ENCODE data around the gene TDRD1. TPM values are rescaled to one million over a fixed set of nuclear protein-coding genes. Genes with fewer than 3 reads are reported as not detected.

Gene TDRD1
- total RNA-seq, 1 experiment from 2014 or later, result not detected

DNA sequence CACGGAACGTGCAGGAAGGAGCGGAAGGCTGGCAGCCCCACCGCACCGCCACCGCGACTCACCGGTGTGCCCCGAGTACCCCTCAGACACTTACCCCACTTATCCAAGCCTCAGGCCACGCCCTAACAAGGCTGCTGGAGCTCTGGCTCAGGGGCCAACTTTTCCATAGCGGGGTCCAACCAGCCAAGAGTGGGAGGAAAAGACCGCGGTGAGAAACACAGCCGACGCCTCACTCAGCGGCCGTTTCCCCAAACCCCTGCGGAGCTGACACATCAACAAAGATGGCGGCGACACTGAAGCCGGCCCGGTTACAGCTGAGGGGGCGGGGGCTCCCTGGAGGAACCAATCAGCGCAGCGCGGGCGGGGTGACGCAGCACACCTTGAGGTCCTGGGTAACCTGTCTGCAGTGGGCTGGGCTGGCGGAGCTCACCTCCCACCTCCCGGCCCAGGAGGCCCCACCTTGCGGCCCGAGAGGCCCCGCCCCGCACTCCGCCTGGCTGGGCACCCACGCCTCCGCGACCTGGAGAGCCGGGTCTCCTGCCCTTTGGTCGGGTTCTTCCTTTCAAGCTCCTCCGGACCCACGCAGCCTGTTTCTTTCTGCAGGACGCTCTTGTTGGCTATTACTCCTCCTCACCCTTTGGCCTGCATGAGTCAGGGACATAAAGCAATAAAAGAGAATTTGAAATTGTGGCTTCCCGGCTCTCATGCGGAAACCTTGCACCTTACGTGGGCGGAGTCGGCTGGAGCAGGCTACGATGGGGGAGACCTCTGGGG, 5.0 kb upstream of the TDRD1 start, which contains the start of gene CCDC186:
Gene CCDC186, minus strand, starts transcription at position 283 of the 774 bp plus-strand sequence. CDS start 10,935 bp downstream, outside the sequence.
- DNase-seq (ENCODE audit: low read depth), result peak; percentile 87

DNA sequence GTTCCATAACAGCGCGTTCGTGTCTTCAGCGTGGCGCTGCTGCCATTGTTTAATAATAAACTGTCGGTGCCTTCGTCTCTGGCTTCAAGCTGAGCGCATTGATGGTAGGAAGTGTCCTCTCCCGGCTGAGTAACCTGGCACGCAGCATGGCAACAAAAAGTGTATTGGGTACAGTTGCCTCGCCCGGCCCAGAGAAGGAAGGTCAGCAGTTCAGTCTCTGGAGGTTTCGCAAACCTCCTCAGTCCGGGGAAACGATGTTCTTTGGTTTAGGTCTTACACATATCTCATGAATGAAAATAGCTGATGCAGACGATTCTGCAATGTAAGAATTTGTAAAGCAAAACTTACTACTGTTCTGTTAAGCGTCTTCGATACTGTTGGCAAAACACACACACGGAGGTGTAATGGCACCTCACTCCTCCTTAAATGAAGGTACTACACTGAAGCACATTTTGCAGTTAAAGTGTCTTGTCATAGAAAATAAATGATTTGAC, 4.4 kb upstream of the TDRD1 start:
- DNase-seq (ENCODE audit: low read depth), result no peak

DNA sequence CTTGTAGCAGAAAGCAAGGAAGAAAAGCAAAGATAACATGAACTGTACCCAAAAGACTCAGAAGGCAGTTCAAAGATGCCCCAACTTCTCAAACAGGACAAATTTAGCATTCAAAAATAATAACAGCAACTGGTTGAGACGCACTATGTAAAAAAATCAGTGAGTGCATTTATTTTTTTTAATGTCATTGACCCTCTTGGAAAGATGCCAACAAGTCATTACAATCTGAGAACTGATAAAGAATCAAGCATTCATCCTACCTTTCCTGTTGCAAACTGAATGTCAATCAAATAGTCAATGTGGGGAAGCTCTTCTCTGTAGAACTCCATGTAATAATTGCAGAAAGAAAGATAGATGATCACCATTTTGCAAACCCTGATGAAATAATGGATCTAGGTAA, 3.5 kb upstream of the TDRD1 start:
- no peak for DNase-seq (ENCODE audit: low read depth)

DNA sequence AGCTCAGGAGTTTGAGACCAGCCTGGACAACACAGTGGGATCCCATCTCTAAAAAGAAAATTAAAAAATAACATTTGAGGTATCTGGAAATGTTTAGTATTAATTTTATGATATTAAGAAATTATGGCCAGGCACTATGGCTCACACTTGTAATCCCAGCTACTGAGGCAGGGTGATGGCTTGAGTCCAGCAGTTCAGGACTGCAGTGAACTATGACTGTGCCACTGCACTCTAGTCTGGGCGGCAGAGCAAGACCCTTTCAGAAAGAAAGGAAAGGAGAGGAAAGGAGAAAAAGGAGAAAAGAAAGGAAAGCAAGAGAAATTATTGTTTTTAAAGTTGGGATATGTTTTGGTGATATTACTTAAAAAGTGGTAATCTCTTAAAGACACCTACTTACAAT, 2.6 kb upstream of the TDRD1 start:
- no peak for DNase-seq (ENCODE audit: low read depth)

DNA sequence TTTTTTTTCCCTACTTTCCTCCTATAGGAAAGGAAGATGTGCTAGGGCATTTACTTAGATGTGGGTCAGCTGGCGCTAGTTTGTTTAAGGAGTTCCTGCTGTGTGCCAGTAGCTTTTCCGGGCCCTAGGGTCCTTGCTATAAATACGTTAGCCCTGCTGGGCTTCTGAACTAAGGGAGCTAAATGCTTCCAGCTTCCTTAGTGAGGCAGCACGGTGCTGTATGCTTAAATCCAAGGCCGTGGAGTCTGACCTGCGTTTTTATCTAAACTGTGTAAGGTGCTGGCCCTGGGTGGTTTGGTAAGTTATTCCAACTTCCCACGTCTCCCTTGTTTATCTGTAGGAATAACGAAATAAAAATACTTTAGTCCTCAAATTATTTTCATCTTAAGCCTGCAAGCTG, 594 bp downstream of the TDRD1 start:
- DNase-seq (ENCODE audit: low read depth), result no peak

DNA sequence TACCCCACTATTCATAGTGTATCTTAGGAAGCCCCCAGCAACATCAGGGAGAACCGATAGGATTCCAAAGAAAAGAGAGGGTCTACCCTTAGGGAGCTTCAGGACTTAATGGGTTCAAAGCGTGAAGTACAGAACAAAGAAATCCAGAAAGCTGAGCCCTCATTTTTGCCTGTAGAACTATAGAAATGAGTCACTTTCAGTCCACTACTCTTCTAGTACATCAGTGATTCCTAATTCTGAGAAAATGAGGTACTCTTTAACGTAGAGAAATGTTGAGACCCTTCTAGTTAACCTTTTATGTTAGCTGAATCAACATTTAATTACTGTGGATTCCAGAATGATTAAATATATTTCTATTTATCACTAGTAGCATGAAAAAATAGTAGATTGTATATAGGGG, 1.8 kb downstream of the TDRD1 start:
- DNase-seq (ENCODE audit: low read depth), result no peak

DNA sequence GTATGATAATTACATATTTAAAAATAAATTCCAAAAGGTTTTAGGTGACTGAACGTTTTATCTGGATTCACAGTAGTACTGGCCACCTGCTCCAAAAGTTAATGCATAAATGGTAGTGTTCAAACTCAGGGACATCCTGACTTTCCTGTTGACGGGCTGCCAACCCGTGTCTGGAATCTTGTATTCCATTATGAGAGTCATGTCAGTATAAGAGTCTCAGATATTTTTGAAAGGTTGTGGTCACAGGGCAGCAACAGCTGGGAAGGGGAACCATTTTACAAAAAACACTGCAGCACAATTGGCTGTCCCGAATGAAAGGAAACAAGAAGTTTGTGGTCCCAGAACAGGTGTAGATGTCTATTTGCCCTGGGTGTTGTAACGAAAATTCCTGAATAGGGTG, 2.8 kb downstream of the TDRD1 start:
- DNase-seq (ENCODE audit: low read depth), result no peak

DNA sequence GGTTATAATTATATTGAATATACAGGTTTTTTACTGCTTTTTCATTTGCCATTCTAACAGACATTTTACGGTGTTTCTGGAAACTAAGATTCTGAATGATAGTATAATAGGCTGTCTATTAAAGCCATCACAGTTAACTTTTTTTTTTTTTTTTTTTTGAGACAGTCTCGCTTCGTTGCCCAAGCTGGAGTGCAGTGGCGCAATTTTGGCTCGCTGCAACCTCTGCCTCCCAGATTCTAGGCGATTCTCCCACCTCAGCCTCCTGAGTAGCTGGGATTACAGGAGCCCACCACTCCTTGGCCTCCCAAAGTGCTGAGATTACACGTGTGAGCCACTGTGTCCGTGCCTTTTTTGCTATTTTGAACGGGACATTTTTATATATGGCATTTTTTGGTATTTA, 4.4 kb downstream of the TDRD1 start:
- no peak for DNase-seq (ENCODE audit: low read depth)

DNA sequence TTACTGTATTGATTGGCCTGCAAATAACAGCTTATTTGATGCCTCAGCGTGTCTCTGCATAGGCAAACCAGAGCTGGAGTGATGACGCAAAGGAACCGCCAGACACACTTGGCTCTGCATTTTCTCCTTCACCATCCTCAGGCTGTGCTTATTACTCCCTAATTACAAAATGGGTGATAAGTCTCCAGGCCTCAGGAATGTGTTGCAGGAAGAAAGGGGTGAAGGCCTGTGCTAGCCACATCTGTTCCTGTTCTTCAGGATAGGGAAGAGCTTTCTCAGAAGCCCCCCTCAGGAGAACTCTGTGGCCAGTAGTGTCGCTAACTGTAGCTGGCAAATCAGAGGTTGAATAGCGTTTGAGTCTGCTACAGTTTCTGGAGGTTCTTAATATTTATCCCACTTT, 5.1 kb downstream of the TDRD1 start:
- DNase-seq (ENCODE audit: low read depth), result no peak

DNA sequence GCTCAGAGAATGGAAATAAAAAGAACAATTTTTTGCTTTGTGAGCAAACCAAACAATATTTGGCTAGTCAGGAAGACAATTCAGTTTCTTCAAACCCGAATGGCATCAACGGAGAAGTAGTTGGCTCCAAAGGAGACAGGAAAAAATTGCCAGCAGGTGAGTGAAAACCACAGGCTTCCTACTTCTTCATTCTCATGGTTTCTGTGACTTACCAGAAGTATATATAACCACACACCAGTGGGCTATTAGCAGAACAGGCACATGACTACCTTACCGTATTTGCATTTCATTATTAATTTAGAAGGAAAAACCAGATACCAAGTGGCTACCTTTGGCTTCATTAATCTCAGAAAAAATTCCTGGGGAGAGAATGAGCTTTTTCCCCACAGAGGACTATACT, 8.8 kb downstream of the TDRD1 start:
- no peak for DNase-seq (ENCODE audit: low read depth)

DNA sequence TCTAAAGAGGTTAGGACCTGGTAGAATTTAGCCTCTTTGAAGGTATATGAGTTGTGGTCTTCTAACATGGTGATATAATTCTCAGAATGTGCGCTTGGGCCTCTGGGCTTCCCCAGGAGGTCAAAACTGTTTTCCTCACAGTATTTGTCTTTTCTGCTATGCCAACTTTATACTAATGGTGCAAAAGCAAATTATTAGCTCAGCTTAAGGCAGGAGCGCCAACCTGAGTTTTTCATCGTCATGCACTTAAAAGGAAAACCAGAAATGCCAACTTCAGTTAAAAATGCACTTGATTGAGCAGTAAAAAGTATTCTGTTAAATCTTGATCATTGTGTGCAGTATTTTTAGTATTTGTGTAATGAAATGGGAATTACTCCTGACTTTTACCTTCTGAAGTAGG, 9.7 kb downstream of the TDRD1 start:
- DNase-seq (ENCODE audit: low read depth), result no peak

DNA sequence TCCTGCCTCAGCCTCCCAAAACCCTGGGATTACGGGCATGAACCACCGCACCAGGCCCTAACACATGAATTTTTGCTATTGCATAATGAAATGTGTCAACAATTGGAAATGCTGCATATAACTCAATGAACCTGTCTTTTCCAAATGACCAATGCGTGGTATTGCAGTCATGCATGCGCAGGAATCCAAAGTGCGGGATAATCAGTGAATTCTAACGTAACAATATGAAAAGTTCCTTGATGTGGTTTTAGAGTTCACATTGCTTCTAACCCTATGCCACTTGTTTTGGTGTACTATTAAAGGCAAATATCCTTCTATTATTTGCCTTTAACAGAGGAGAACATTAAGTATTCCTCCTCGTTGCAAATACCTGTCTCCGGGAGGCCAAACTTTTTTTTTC, 10.5 kb downstream of the TDRD1 start:
- no peak for DNase-seq (ENCODE audit: low read depth)

DNA sequence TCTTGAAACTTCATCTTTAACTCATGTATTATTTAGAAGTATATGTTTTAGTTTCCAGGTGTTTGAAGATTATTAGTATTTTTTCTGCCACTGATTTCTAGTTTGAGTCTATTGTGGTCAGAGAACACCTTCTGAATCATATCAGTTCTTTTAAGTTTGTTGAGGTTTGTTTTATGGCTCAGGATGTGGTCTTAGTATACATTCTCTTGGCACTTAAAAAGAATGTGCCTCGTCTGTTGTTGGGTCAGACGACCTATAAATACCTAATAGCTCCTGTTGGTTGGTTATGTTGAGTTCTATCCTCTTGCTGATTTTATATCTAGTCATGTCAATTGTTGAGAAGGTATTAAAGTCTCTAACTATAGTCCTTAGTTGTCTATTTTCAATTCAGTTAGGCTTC, 15.9 kb downstream of the TDRD1 start:
- DNase-seq (ENCODE audit: low read depth), result peak; percentile 18

DNA sequence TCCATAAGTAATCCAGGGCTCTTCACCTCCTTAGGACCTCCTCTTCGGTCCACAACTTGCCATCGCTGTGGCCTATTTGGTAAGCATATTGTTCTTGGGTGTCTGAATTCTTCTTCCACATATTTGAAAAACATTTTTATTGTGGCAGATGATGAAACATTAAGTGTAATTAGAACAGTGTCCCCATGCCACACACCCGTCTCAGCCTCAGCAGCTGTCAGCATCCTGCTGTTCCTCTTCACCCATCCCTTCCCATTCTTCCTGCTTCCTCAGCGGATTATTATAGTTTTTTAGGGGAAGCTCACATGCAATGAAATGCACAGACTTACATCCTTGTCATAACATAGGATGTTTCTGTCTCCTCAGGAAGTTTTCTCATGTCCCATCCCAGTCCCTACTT, 20.1 kb downstream of the TDRD1 start:
- DNase-seq (ENCODE audit: low read depth), result no peak

DNA sequence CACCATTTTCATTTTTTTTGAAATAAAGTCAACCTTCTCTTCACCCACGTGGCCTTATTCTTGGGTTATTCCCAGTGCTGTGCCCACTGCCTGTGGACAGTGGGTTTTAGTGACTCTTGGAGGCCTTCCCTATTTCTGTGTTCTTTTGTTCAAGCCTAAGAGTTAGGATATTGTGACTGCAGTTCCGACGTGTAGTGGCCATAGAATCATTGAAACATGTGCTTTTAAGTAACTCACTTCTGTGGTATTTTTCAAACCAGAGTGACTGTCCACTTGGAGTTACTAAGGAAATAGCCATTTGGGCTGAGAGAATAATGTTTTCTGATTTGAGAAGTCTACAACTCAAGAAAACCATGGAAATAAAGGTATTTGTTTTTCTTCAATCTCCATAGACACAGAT, 23.7 kb downstream of the TDRD1 start:
- no peak for DNase-seq (ENCODE audit: low read depth)

DNA sequence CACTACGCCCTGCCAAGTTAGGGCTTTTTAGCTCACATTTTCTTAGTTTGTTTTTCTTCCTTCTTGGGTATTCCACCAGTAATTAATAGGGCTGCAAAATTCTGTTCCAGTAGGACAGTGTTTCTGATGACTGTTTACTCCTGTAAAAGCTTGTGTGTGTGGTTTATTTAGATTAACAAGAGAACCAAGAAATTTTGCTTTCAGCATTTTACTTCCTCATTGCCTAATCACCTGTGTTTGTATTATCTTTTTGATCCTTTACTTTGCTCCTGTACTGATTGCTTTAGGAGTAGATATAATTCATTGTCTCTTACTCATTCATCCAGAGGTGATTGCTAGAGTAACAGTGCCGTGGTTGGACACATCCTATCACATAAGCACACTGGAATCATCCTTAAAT, 27.7 kb downstream of the TDRD1 start:
- no peak for DNase-seq (ENCODE audit: low read depth)

DNA sequence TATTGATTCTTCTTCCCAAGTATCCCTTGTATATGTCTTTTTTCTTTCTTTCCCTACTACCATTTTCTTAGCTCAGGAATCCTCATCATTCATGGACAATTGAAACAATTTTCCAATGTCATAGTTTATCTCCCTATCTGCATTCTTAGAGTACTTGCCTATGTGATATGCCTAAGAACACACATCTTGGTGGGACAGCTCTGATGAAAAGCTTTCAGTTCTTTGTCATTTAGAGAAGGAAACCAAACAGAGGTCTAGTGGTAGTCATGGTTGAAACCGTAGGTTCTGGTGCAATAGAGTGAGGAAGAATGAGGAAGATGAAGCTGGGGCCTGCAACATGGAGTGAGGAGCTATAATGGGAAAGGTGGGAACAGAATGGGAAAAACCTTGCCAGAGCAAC, 28.2 kb downstream of the TDRD1 start:
- no peak for DNase-seq (ENCODE audit: low read depth)

DNA sequence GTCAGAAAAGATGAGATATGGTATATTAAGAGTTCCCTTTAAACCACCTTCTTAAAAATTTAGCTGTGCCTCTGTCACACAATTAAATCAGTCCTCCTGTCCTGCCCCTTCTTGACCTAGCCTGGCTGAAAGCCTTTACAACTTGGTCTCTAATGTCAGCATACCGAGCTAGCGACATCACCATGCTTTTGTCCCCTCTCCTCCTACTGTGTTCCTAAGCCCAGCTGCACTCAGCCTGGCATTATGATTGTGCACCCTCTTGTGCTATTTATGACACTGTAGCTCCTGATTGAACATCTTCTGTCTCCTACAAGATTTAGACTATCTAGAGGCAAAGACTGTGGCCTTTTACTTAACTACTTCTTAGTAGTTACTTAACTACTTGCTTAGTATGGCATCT, 29.2 kb downstream of the TDRD1 start:
- no peak for DNase-seq (ENCODE audit: low read depth)

DNA sequence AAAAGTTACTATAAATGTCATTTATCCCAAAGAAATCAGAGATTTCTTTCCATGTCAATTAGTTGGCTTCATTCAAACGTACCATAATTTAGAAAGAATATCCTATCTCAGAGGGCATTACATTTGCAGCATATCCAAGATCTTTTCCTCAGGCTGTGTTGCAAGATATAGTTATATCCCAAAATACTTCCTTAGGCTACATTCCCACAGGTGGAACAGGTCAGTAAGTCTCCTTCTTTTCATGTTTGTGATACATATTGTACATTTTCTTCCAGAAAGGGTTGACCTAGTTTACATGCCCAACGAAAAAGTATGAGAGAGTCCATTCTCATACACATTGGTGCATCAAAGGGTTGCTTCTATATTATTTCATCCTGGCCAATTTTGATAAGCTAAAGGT, 33.0 kb downstream of the TDRD1 start:
- DNase-seq (ENCODE audit: low read depth), result no peak

DNA sequence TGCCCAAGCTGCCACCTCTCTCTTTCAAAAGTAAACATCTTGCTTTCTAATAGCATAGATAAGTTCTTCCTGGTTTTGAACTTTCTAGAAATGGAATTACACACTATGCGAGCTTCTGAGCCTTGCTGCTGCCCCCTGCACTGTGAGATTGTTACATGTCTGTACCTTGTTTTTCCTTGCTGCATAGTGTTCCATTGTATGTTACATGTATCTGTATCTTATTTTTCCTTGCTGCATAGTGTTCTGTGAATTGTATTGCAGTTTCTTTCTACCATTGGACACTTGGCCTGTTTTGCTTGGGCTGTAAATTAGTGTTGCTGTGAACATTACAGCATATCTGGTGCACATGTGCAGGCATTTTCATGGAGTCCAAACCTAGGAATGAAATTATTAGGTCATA, 35.9 kb downstream of the TDRD1 start:
- no peak for DNase-seq (ENCODE audit: low read depth)

DNA sequence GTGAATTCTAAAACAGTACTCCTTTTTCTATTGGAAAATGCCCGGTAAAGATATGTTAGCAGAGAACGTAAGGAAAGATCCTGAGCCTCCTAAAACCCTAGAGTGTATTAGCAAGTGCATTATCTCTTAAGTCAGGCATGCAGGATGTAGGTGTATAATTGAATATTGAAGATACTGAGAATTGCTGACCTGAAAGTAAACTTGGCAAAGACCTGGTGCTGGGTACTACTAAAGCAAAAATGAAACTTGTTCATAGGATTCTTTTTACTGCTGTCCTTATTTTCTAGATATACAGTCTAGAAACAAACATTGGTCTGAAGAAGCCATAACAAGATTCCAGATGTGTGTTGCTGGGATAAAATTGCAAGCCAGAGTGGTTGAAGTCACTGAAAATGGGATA, 41.1 kb downstream of the TDRD1 start:
- DNase-seq (ENCODE audit: low read depth), result no peak

DNA sequence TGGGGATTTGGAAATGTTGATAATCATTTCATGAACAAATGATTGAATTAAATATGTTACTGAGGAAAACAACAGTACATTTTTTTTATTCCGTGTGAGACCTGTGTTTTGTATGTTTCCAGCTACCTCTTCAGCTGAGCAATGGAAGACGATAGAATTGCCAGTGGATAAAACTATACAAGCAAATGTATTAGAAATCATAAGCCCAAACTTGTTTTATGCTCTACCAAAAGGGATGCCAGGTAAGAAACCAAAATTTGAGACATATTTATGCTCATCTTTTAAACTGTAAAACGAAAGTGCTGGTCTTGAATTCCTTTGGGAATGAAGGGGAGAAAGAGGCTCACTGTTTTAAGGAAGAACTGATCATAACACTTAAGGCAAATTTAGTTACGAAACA, 42.1 kb downstream of the TDRD1 start:
- DNase-seq (ENCODE audit: low read depth), result no peak

DNA sequence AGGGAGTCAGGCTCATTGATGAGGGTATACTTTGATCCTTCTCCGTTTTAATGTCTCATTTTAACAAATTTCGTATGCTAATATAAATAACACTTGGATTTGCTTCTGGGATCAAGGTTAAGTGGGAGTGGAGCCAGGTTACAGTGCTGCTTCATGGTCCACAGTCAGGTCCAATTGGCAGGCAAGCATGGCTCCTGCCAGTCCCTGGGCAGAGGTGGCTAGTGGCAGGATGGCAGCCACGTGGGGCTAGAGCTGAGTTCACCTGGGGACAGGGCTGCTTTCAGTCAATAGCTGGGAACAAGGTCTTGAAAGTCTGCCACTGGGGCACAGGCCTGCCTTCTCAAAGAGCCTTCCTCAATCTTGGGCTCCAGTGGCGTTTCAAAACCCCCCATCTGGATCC, 43.9 kb downstream of the TDRD1 start:
- no peak for DNase-seq (ENCODE audit: low read depth)

DNA sequence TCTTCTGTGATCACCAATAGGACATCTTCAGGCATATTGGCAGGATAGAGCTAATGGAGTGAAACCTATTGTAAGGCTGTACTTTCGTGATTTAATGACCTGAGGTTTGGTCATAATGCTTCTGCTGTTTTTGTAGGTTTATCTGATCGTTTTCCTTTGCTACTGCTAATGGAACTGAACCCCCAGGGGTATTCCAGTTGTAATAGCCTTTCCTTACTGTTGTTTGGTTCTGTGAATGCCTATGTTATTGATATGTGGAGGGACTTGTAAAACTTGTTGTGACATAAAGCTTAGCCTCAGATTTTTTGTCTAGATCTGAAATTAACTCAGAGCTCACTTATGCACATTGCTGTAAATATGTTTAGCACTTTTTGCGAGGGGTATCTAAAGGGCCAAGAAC, 49.0 kb downstream of the TDRD1 start:
- DNase-seq (ENCODE audit: low read depth), result no peak

Measured in HT1080 (cell line).